Endothelial cell (in vitro differentiated cells): ENCODE measurements around the gene GLT8D2. TPM values are rescaled to one million over a fixed set of nuclear protein-coding genes. Genes with fewer than 3 reads are reported as not detected.
"Not testable (repeated sequence)": the region's sequence is repeated elsewhere in the genome, so short reads cannot be mapped to it uniquely, and the experiment has no call there.

Source experiments
- DNase-seq: peaks from one replicate; pipeline ENCODE4 v3.0.0; 2021; ENCODE audit warnings: low spot score
- H3K27ac Mint-ChIP-seq: one replicate; pipeline ENCODE4 v1.8.0; 2021; ENCODE audit warnings: mixed read lengths, inconsistent platforms; ENCODE audit not compliant: unreplicated experiment
- H3K27me3 Mint-ChIP-seq: one replicate; pipeline ENCODE4 v1.8.0; 2021; ENCODE audit warnings: mild to moderate bottlenecking, moderate library complexity, mixed read lengths, inconsistent platforms; ENCODE audit not compliant: unreplicated experiment
- H3K36me3 Mint-ChIP-seq: one replicate; pipeline ENCODE4 v1.8.0; 2021; ENCODE audit warnings: mild to moderate bottlenecking, low read depth, mixed read lengths, inconsistent platforms; ENCODE audit not compliant: unreplicated experiment
- H3K4me1 Mint-ChIP-seq: one replicate; pipeline ENCODE4 v1.8.0; 2021; ENCODE audit warnings: mild to moderate bottlenecking, mixed read lengths, inconsistent platforms; ENCODE audit not compliant: unreplicated experiment
- H3K4me3 Mint-ChIP-seq: one replicate; pipeline ENCODE4 v1.8.0; 2021; ENCODE audit warnings: mild to moderate bottlenecking, mixed read lengths, inconsistent platforms; ENCODE audit not compliant: unreplicated experiment
- H3K9me3 Mint-ChIP-seq: one replicate; pipeline ENCODE4 v1.8.0; 2021; ENCODE audit warnings: mixed read lengths, inconsistent platforms; ENCODE audit not compliant: unreplicated experiment
- CTCF ChIP-seq: fragments of 200-600 bp; sonication (generic); IDR thresholded peaks from one replicate; pipeline ENCODE4 v1.5.0; 2021; ENCODE audit warnings: antibody characterized with exemption; ENCODE audit not compliant: unreplicated experiment
- total RNA-seq: library from RNA; stranded (reverse); fragmentation: NEBNext Ultra II Directional; extraction: Animal tissue kit (Norgen Biotek cat#: 25700); gene quantifications from one replicate; pipeline ENCODE4 v1.2.1, GENCODE V29; 2021; ENCODE audit not compliant: unreplicated experiment

GLT8D2 gene
- total RNA-seq, 1 donor from 2014 or later = 3.8 TPM

- H3K27me3 Mint-ChIP-seq = no peaks in the 10 kb centered on the region
- H3K4me1 Mint-ChIP-seq = no peaks in the 10 kb centered on the region
- no peak overlapping the region for H3K27ac Mint-ChIP-seq
- TF ChIP-seq CTCF = no peak
- H3K36me3 Mint-ChIP-seq = no peaks in the 10 kb centered on the region
- H3K4me3 Mint-ChIP-seq = no peak overlapping the region
- DNase-seq = no peak
- no peaks in the 10 kb centered on the region for H3K9me3 Mint-ChIP-seq
Observed at GRCh38 chr12:104026841-104027599, 23.0 kb downstream of the GLT8D2 start.

GRCh38 chr12:104025771-104026170, 24.2 kb downstream of the GLT8D2 start:
- DNase-seq = no peak
- no peak for TF ChIP-seq CTCF
- Mint-ChIP-seq H3K27ac (no peak overlapping the region), H3K36me3 (no peaks in the 10 kb centered on the region), H3K27me3 (no peaks in the 10 kb centered on the region), H3K9me3 (no peaks in the 10 kb centered on the region), H3K4me3 (no peak overlapping the region), H3K4me1 (no peaks in the 10 kb centered on the region)

- Mint-ChIP-seq H3K36me3 (no peaks in the 10 kb centered on the region), H3K27ac (no peak overlapping the region)
Observed at GRCh38 chr12:104024348-104024747, 25.6 kb downstream of the GLT8D2 start.

GRCh38 chr12:104023710-104024109, 26.3 kb downstream of the GLT8D2 start:
- Mint-ChIP-seq H3K9me3 (no peaks in the 10 kb centered on the region), H3K27me3 (no peaks in the 10 kb centered on the region), H3K27ac (no peak overlapping the region), H3K4me1 (no peaks in the 10 kb centered on the region), H3K4me3 (no peak overlapping the region), H3K36me3 (no peaks in the 10 kb centered on the region)
- no peak for TF ChIP-seq CTCF
- DNase-seq = no peak

More at GRCh38 chr12:104024348-104024747, 25.6 kb downstream of the GLT8D2 start:
- no peaks in the 10 kb centered on the region for H3K9me3 Mint-ChIP-seq
- H3K4me1 Mint-ChIP-seq = no peaks in the 10 kb centered on the region
- no peak overlapping the region for H3K4me3 Mint-ChIP-seq
- H3K27me3 Mint-ChIP-seq = no peaks in the 10 kb centered on the region
- no peak for DNase-seq
- no peak for TF ChIP-seq CTCF

GRCh38 chr12:104022786-104023185, 27.2 kb downstream of the GLT8D2 start:
- Mint-ChIP-seq H3K27ac (no peak overlapping the region), H3K4me1 (no peaks in the 10 kb centered on the region), H3K4me3 (no peak overlapping the region), H3K27me3 (no peaks in the 10 kb centered on the region), H3K9me3 (no peaks in the 10 kb centered on the region), H3K36me3 (no peaks in the 10 kb centered on the region)
- no peak for TF ChIP-seq CTCF
- no peak for DNase-seq

GRCh38 chr12:104021862-104022261, 28.1 kb downstream of the GLT8D2 start:
- DNase-seq, H3K4me1 Mint-ChIP-seq, H3K27me3 Mint-ChIP-seq, H3K9me3 Mint-ChIP-seq, H3K36me3 Mint-ChIP-seq, H3K27ac Mint-ChIP-seq, H3K4me3 Mint-ChIP-seq: not testable (repeated sequence)
